GM21528 (cell line): ENCODE data around the gene EML1.

Source experiments
- ATAC-seq: cut with Tn5 transposase; IDR thresholded peaks from one replicate; pipeline ENCODE4 v1.9.1; 2021; ENCODE audit warnings: mild to moderate bottlenecking, moderate library complexity; ENCODE audit not compliant: unreplicated experiment, low FRiP score

EML1 gene

GRCh38 chr14:99793213-99794150 lies at the start of gene EML1:
Gene EML1 (plus strand): TSS chr14:99793413. CDS start chr14:99793477, 64 bp downstream.
- ATAC-seq = peak; percentile 91

- no peak for ATAC-seq
Observed at GRCh38 chr14:99744199-99744872, 48.9 kb upstream of the EML1 start.

DNA sequence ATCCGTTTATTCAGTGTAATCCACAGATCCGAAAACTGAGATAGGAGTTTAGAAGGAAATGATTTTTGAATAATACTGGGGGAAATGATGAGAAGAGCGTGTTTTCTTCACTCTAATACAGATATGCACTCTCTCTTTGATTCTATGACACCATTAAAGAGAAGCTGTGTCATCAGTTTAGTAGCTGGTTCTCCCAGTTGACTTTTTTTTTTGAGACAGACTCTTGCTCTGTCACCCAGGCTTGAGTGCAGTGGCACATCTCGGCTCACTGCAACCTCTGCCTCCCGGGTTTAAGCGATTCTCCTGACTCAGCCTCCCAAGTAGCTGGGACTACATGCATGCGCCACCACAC lies 48.4 kb upstream of the EML1 start:
- no peak for ATAC-seq

GRCh38 chr14:99745307-99745951 lies 47.8 kb upstream of the EML1 start:
- ATAC-seq = no peak

DNA sequence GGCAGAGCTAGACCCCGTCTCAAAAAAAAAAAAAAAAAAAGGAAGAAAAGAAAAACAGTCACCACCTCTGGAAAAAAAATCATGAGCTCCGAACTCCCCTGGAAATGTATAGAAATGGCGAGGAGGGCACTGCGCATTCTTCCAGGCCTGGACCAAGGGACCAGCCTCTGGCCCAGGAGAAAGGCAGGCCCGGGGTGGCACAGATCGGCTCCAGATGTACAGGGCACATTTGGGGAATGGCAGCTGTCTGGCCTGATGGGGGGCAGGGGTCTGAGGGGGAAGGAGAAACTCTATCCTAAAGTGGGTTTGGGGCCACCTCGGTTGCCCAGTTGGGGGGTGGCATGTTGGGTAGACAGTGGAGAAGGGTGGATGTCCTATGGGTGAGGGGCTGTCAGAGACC lies 46.0 kb upstream of the EML1 start:
- ATAC-seq = no peak

DNA sequence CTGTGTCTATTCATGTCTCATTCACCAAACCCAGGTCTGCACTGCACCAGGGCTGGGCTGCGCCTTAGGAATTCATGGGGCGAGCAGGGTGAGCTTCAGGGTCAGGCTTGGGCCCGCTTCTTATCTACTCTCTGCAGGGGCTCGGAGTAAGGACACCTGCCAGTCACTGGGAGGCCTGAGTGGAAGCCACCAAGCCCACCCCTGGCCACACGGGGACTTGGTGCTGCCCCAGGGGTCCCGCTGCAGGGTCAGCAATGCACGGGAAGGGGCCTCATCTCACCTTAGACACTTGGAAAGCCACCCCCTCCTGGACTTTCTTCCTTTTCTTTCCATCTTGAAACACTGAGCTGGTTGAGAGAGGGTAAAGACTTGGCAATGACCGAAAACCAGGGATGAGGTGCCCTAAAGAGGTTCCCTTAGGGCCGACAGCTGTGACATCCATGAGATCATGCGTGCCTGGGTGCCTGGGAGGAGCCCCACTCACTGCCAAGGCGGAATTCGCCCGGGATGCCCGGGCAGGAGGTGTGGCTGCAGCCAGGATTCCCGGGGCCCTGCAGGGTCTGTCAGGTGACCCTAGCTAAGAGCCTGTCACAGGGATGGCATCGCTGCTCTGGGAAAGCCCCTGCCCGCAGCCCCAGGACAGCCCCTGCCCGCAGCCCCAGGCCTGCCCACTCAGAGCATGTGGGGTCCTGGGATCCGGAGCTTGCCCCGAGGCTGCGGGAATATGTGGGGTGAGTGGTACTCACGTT lies 45.5 kb upstream of the EML1 start:
- ATAC-seq = no peak

- no peak for ATAC-seq
Observed at GRCh38 chr14:99748529-99748928, 44.7 kb upstream of the EML1 start.

DNA sequence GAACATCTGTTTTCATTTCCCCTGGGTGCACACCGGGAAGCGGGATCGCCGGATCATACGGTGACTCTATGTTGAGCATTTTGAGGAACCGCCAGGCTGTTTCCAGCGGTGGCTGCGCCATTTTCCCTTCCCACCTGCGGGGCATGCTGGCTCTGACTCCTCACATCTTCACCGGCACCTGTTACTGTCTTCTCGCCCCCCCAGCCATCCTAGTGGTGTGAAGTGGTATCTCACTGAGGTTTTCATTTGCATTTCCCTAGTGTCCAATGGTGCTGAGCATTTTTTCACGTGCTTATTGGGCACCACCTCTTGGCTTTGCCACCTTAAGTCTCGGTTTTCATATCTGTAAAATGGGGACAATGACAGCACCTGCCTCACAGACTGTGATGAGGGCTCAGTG lies 44.1 kb upstream of the EML1 start:
- no peak for ATAC-seq

DNA sequence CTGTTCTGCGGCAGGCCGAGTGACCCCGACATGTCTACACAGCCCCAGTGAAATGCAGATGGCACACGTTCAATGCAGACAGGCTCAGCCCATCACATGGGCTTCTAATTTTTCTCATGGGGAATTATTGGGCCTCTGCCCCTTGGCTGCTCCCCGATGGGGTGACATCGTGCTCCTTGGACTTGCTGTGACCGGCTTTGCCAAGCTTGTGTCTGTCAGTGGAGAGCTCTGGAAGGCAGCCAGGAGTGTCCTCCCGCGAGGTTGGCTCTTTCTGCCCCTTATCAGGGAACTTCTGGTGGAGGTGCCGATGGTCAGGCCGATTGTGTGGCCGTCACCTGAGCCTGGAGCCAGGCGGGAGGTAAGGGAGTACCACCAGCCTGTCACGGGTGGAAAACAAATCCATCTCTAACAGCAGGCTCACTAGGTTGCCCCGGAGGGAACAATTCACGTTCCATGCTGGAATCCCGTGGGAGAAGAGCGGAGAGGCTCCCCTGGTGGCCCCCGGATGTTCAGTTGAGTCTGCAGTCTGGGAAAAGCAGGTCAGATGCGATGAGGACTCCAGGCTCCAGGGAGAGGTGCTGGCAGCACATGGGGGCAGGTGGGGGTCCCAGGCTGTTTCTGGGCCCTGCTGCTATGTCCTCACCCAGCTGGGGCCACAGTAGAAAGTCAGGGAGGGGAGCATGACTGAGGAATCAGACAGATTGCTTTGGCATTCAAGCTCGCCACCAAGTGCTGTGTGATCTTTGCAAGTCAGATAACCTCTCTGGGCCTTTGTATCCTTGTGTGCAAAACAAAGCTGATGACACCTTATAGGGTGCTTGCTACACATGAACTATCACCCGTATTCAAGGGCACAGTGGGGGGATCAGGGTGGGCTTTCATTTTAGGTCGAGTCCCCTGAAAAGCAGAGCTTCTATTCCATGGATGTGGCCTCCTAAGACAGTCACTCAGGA lies 43.2 kb upstream of the EML1 start:
- ATAC-seq = no peak

GRCh38 chr14:99750746-99751450 lies 42.3 kb upstream of the EML1 start:
- no peak for ATAC-seq

DNA sequence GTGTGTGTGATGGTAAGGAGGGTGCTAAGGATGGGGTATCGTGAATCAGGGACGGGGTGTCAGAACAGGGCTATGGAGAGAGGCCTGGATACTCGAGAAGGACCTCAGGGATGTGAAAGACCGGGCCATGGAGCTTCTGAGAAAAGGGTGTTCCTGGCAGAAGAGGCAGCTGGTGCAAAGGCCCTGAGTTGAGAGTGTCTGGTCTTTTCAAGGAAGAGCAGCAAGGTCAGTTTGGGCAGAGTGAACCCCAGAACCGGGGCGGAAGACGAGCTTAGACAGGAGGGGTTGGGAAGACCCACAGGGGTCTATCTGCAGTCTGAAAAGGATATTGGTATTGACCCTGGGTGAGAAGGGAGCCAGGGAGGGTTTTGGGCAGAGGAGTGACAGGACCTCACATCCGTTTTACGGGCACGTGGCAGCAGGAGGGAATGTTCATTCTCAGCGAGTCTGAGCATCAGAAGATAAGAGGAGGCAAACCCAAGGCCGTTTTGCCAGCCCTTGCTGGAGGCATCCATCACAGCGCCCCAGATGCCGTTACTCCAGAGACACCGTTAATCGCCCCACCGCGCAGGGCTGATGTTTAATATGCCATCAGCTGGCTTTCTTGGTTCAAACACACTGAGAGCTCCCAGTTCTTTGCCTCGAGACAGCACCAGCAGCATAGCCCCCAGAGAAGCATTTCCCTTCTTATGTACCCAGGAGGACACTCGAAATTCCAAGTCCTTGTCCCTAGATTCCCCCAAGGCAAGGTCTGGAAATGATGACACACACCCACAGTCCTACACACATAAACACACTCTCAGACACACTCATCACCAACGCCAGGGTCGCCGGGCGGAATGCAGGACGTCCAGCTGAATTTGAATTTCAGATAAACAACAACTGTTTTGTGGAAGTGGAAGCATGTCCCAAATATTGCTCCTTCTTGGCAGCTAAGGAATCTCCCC lies 41.4 kb upstream of the EML1 start:
- ATAC-seq = no peak

DNA sequence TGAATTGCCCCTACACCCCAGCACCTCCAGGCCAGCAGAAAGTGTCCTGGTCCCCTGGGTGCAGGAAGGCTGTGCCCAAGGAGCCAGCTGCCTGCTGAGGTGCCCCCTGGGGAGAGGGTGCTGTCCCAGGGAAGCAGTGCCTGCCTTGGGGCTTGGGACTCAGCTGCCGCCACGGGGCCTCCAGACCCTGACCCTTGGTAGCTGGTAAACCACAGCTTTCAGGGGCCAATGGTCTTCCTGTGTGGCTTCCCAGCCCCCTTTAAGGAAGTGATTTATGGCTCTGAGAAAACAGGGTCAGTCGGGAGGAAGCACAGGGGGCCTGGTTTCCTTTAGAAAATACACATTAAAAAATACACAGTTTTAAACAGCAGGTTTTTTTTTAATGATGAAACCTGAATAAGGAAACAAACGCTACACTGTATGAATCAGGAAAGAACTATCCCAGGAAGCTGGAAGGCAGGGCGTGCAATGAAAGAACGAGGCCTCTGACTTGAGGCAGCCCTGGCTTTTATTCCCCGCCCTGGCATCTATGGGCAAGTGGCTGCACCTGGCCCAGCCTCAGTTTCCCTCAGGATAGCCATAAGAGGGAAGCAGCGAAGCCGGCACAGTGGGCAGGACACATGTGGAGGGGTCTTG lies 40.6 kb upstream of the EML1 start:
- no peak for ATAC-seq

DNA sequence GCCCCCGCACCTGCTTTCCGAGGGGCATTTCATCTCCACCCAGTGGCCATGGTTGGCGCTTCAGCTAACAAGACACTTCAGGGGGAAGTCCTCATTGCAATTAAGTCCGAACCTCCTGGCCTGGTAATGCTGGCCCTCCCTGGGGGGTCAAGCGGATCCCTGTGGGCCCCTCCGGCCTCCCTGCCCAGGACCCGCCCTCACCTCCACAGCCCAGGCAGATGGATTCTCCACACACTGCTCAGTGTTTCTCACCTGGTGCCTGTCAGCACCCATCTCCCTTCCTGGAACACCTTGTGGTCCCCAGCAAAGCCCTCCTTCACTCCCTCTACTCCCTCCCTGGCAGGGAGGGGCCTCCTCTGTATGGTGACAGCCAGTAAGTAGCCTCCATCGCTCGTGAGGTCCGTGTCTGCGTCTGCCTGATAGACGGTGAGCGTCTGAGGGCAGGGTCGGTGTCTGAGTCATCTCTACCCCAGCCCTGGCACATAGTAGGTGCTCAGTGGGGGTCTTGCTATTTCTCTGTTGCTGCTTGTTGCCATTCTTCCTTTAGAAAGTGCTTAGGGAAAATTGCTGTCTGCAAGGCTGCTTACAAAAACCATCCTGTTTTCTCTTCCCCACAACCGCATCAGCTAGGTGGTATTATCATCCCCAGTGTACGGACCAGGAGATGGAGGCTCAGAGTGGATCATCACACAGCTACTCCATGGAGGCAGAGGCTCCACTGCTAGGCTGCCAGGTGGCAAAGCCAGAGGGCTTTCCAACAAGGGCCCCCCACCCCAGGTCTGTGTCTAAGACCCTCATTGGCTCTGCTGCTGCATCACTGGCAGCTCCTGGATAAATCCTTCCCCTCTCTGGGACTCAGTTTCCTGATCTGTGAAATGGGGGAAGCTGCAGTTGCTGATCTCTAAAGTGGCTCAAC lies 39.7 kb upstream of the EML1 start:
- no peak for ATAC-seq

DNA sequence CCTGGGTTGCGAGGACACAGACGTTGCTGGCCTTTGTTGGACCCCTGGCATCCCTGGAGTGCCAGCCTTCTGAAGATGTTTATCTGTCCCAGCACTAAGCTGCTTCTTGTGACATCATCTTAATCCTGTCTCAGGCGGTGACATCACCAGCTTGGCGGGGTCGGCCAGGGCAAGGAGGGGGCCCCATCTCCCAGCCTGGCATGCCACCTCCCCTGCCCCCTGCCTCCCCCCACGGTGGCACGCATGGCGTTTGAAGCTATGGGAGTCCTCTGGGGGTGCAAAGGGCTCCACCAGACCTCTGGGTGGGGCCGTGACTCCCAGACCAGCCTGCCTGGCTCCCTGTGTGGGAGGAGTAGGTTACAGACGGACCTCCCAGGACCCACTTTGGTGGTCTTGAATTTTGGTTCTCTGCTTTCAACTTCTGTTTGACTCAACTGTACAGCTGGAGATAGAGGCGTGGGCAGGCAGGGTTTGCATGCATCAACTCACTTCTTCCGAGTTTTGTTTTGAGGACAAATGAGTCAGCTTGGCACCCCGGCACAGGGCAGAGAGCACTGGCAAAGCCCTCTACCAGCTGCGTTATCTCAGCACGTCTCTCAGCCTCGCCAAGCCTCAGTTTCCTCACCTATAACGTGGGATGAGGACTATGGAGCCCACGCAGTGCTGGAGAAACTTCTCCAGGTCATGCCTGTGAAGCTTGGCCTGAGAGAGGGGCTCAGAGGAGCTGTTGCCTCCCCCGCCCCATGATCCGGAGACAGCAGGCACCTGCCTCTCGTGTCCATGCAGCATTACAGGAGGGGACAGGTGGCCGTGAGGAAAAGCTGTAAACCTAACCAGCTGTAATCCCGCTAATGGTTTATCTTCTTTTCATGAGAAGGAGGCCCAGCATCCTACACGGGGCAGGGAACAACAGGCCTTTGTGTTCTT lies 38.8 kb upstream of the EML1 start:
- no peak for ATAC-seq

- ATAC-seq = no peak
Observed at GRCh38 chr14:99755068-99755405, 38.2 kb upstream of the EML1 start.
